ENCODE results near the gene PCCB. TPM values are rescaled to one million over a fixed set of nuclear protein-coding genes. Genes with fewer than 3 reads are reported as not detected.

PCCB gene
- polyA plus RNA-seq, 1 donor from 2014 or later, result 18.3 TPM

GRCh38 chr3:136311261-136311660 is 61.1 kb downstream of the PCCB start:
- Histone ChIP-seq H3K27me3 (ENCODE audit: insufficient read depth, low read depth, low read length) (no peaks in the 10 kb centered on the region), H3K9me2 (ENCODE audit: insufficient read depth, low read length) (no peaks in the 10 kb centered on the region), H3K4me3 (ENCODE audit: low read length) (no peak overlapping the region), H3K79me2 (replicated peaks; ENCODE audit: insufficient read depth, low read length) (no peaks in the 10 kb centered on the region), H3K27ac (ENCODE audit: low read length) (no peak overlapping the region), H3K9ac (ENCODE audit: low read length) (no peak overlapping the region), H3K9me3 (ENCODE audit: low read length) (no peaks in the 10 kb centered on the region), H3K36me3 (ENCODE audit: insufficient read depth, low read length) (no peaks in the 10 kb centered on the region), H2AFZ (ENCODE audit: low read depth, low read length) (no peak overlapping the region), H4K20me1 (ENCODE audit: insufficient read depth) (no peaks in the 10 kb centered on the region), H3K4me2 (ENCODE audit: low read length) (no peak overlapping the region), H3F3A (ENCODE audit: insufficient read depth, low read length, poor library complexity, severe bottlenecking) (no peaks in the 10 kb centered on the region)
- TF ChIP-seq TAF1 (IDR thresholded peaks at IDR 0.05; ENCODE audit: low read depth), result no peak
- no peak for TF ChIP-seq EZH2 (IDR thresholded peaks at IDR 0.05; ENCODE audit: borderline replicate concordance, insufficient read depth, low read length, poor library complexity, severe bottlenecking)

- Histone ChIP-seq H3K9me3 (ENCODE audit: low read length) (no peaks in the 10 kb centered on the region), H3K4me3 (ENCODE audit: low read length) (no peak overlapping the region), H3F3A (ENCODE audit: insufficient read depth, low read length, poor library complexity, severe bottlenecking) (no peaks in the 10 kb centered on the region), H3K9me2 (ENCODE audit: insufficient read depth, low read length) (no peaks in the 10 kb centered on the region), H3K27ac (ENCODE audit: low read length) (no peak overlapping the region), H3K9ac (ENCODE audit: low read length) (no peak overlapping the region), H3K79me2 (replicated peaks; ENCODE audit: insufficient read depth, low read length) (no peaks in the 10 kb centered on the region), H4K20me1 (ENCODE audit: insufficient read depth) (no peaks in the 10 kb centered on the region), H3K4me2 (ENCODE audit: low read length) (no peak overlapping the region), H3K36me3 (ENCODE audit: insufficient read depth, low read length) (no peaks in the 10 kb centered on the region), H3K27me3 (ENCODE audit: insufficient read depth, low read depth, low read length) (no peaks in the 10 kb centered on the region), H2AFZ (ENCODE audit: low read depth, low read length) (no peak overlapping the region)
- TF ChIP-seq EP300 (conservative IDR thresholded peaks at IDR 0.05; ENCODE audit: poor library complexity, severe bottlenecking) (no peak), TAF1 (IDR thresholded peaks at IDR 0.05; ENCODE audit: low read depth) (no peak), EZH2 (IDR thresholded peaks at IDR 0.05; ENCODE audit: borderline replicate concordance, insufficient read depth, low read length, poor library complexity, severe bottlenecking) (no peak), MXI1 (conservative IDR thresholded peaks at IDR 0.05; ENCODE audit: poor library complexity, severe bottlenecking) (no peak), CTCF (IDR thresholded peaks at IDR 0.05; ENCODE audit: poor library complexity, severe bottlenecking) (no peak), REST (IDR thresholded peaks at IDR 0.05; ENCODE audit: borderline replicate concordance) (no peak)
Measured at GRCh38 chr3:136311968-136312367, 61.8 kb downstream of the PCCB start.

GRCh38 chr3:136326316-136326715 is 76.2 kb downstream of the PCCB start:
- Histone ChIP-seq H3K9me2 (ENCODE audit: insufficient read depth, low read length) (no peaks in the 10 kb centered on the region), H3K27ac (ENCODE audit: low read length) (no peak overlapping the region), H3K79me2 (replicated peaks; ENCODE audit: insufficient read depth, low read length) (no peaks in the 10 kb centered on the region), H2AFZ (ENCODE audit: low read depth, low read length) (no peak overlapping the region), H4K20me1 (ENCODE audit: insufficient read depth) (no peaks in the 10 kb centered on the region), H3K4me2 (ENCODE audit: low read length) (no peak overlapping the region), H3K36me3 (ENCODE audit: insufficient read depth, low read length) (peaks cover 5% of the 10 kb centered on the region), H3F3A (ENCODE audit: insufficient read depth, low read length, poor library complexity, severe bottlenecking) (no peaks in the 10 kb centered on the region), H3K27me3 (ENCODE audit: insufficient read depth, low read depth, low read length) (no peaks in the 10 kb centered on the region), H3K9ac (ENCODE audit: low read length) (no peak overlapping the region), H3K4me3 (ENCODE audit: low read length) (no peak overlapping the region), H3K9me3 (ENCODE audit: low read length) (no peaks in the 10 kb centered on the region)
- TF ChIP-seq CTCF (IDR thresholded peaks at IDR 0.05; ENCODE audit: poor library complexity, severe bottlenecking) (no peak), MXI1 (conservative IDR thresholded peaks at IDR 0.05; ENCODE audit: poor library complexity, severe bottlenecking) (no peak), POLR2AphosphoS5 (IDR thresholded peaks at IDR 0.05) (no peak), EP300 (conservative IDR thresholded peaks at IDR 0.05; ENCODE audit: poor library complexity, severe bottlenecking) (no peak), TAF1 (IDR thresholded peaks at IDR 0.05; ENCODE audit: low read depth) (no peak), REST (IDR thresholded peaks at IDR 0.05; ENCODE audit: borderline replicate concordance) (no peak), SMC3 (conservative IDR thresholded peaks at IDR 0.05; ENCODE audit: poor library complexity) (no peak), EZH2 (IDR thresholded peaks at IDR 0.05; ENCODE audit: borderline replicate concordance, insufficient read depth, low read length, poor library complexity, severe bottlenecking) (no peak), RAD21 (conservative IDR thresholded peaks at IDR 0.05) (no peak)
